Right lobe of liver (tissue), 6 donors: ENCODE results near the gene ERC1. TPM values are rescaled to one million over a fixed set of nuclear protein-coding genes. Genes with fewer than 3 reads are reported as not detected.
"Not testable (repeated sequence)": the region's sequence is repeated elsewhere in the genome, so short reads cannot be mapped to it uniquely, and the experiment has no call there.

Experiments
- ATAC-seq, 4 donors: fragments of 200-7000 bp; cut with Tn5 transposase; one replicate each; pipeline ENCODE4 v1.9.1; 2020; ENCODE audit warnings: mild to moderate bottlenecking in 4 of 4, moderate library complexity in 4 of 4
- DNase-seq, 3 donors: peaks; one replicate each; pipeline ENCODE4 v3.0.0-alpha.2; 2020
- H3K27ac ChIP-seq, 3 donors: fragments of 200-600 bp; one replicate each; pipeline ENCODE4 v1.8.0; 2022
- H3K27me3 ChIP-seq, 2 donors: fragments of 200-600 bp; one replicate each; pipeline ENCODE4 v1.8.0; 2022
- H3K36me3 ChIP-seq, 4 donors: fragments of 200-600 bp; sonication (generic) in 1 of 4; one replicate each; pipeline versions ENCODE4 v1.5.1 to v1.8.0; 2017 to 2022; ENCODE audit warnings: control low read depth in 1 of 4
- H3K4me1 ChIP-seq, 4 donors: fragments of 200-600 bp; sonication (generic) in 1 of 4; one replicate each; pipeline versions ENCODE4 v1.5.1 to v1.8.0; 2017 to 2022; ENCODE audit warnings: control low read depth in 1 of 4
- H3K4me3 ChIP-seq, 3 donors: fragments of 200-600 bp; one replicate each; pipeline ENCODE4 v1.8.0; 2022
- H3K9me3 ChIP-seq, 4 donors: fragments of 200-600 bp; sonication (generic) in 1 of 4; one replicate each; pipeline versions ENCODE4 v1.5.1 to v1.8.0; 2017 to 2022; ENCODE audit warnings: control low read depth in 1 of 4
- POLR2A ChIP-seq: fragments of 450-650 bp; IDR thresholded peaks from one replicate; pipeline ENCODE4 v1.6.1; 2017; ENCODE audit warnings: antibody characterized with exemption, mild to moderate bottlenecking
- WGBS: methylation state at CpG from one replicate; pipeline ENCODE4 v1.1.6; 2018; ENCODE audit warnings: low coverage, low lambda C conversion rate; ENCODE audit not compliant: insufficient coverage; ENCODE audit errors: missing lambda C conversion rate; 5-methylcytosine and 5-hydroxymethylcytosine counted together
- intact Hi-C, 2 donors: fragments of 100-400 bp; cut with DNase I; formaldehyde crosslinking; loops; one replicate each; pipeline versions ENCODE4 v1.11.2 to v1.14.1; 2022
- total RNA-seq, 6 experiments: library from RNA; depleted of rRNA in 2 of 6; stranded (reverse); fragments of >200 nt in 2 of 6; fragmentation: NEBNext Ultra II Directional in 3 of 6; extraction: Animal tissue kit (Norgen Biotek cat#: 25700) in 3 of 6; gene quantifications; one replicate each; pipeline versions ENCODE4 v1.1.0 to v1.2.4, GENCODE V29; 2016 to 2023
- TF ChIP-seq, protein P1 (sequence below), 4 donors: fragments of 200-600 bp in 3 of 4; fragments of 450-650 bp in 1 of 4; IDR thresholded peaks; one replicate each; pipeline versions ENCODE4 v1.5.1 to v1.8.0; 2016 to 2022; ENCODE audit warnings: antibody characterized with exemption in 4 of 4, mild to moderate bottlenecking in 2 of 4
- donor health status: DM: no; HTN: yes; CAD: no.
- donor health status: DM: no; HTN: no; CAD: no.
- donor health status: DM: no; HTN: no; CAD: no.
- donor health status: DM: no; HTN: yes; CAD: no.
- donor health status: DM: no; HTN: yes; CAD: no.

The ERC1 gene
- total RNA-seq, 6 experiments from 2014 or later = 24.8 to 30.8 (median 28.6) TPM

DNA sequence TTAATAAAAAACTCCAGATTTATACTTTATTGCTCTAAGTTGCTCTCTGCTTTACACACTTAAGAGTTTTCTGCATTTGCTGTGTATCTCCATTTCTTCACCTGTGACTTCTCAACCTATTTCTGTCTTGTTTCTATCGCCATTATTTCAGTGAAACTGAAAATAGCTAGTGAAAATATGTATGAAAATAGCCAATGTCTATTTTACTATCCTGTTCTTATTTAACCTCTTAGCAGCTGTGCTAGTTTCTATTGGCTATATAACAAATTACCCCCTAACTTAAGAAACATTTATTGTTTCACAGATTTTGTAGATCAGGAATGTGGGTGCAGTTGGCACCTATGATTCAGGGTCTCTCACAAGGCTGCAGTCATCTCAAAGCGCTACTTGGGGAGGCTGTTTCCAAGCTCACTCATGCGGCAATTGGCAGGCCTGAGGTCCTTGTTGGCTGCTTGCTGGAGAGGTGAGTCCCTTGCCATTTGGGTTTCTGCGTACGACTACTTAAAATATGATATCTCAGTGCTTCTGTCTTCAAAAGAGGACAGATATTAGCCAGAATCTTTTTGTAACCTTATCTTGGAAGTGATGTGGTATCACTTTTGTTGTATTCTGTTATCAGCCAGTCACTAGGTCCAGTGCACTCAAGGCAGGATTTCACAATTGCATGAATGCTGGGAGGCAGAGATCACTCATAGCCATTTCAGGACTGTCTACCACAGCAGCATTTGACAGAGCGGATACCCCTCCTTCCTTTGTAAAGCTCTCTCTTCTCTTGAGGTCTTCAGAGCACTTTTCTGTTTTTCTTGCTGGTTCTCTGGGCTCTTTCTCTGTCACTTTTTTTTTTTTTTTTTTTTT, 7.2 kb downstream of the ERC1 start:
- Histone ChIP-seq H3K4me1 (peaks cover 0 to 7% (median 2%) of the 10 kb centered on the region in 4 donors), H3K9me3 (no peaks in the 10 kb centered on the region), H3K27ac (no peak overlapping the region), H3K4me3 (no peak overlapping the region), H3K27me3 (no peaks in the 10 kb centered on the region), H3K36me3 (peaks cover 0 to 5% (median 0%) of the 10 kb centered on the region in 4 donors)
- no peak for DNase-seq
- intact Hi-C loops = no loop called here
- peak; percentile 87 to 96 (median 89) for ATAC-seq
- 78% methylated on average over 5 of the region's 6 CpGs for WGBS
- TF ChIP-seq, protein P1, sequence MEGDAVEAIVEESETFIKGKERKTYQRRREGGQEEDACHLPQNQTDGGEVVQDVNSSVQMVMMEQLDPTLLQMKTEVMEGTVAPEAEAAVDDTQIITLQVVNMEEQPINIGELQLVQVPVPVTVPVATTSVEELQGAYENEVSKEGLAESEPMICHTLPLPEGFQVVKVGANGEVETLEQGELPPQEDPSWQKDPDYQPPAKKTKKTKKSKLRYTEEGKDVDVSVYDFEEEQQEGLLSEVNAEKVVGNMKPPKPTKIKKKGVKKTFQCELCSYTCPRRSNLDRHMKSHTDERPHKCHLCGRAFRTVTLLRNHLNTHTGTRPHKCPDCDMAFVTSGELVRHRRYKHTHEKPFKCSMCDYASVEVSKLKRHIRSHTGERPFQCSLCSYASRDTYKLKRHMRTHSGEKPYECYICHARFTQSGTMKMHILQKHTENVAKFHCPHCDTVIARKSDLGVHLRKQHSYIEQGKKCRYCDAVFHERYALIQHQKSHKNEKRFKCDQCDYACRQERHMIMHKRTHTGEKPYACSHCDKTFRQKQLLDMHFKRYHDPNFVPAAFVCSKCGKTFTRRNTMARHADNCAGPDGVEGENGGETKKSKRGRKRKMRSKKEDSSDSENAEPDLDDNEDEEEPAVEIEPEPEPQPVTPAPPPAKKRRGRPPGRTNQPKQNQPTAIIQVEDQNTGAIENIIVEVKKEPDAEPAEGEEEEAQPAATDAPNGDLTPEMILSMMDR (IDR thresholded peaks at IDR 0.05) = no peak

DNA sequence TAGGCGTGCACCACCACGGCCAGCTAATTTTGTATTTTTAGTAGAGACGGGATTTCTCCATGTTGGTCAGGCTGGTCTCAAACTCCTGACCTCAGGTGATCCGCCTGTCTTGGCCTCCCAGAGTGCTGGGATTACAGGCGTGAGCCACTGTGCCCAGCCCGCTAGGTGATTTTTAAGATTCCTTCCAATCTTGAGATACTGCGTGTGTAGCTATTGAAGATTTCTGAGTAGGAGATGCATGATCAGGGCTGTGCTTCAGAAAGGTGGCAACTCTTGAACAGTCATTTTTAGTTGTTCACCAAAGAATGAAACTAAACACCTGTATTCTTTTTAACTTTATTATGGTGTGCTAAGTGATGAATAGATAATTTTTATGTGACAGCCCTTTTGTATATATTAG, 8.7 kb downstream of the ERC1 start:
- H3K27ac ChIP-seq, intact Hi-C loops, ATAC-seq, H3K9me3 ChIP-seq, H3K4me3 ChIP-seq, DNase-seq, H3K27me3 ChIP-seq, H3K36me3 ChIP-seq: not testable (repeated sequence)
- WGBS = 98% methylated on average over 7 of the region's 7 CpGs
- H3K4me1 ChIP-seq = peaks cover 0 to 10% (median 2%) of the 10 kb centered on the region in 4 donors

DNA sequence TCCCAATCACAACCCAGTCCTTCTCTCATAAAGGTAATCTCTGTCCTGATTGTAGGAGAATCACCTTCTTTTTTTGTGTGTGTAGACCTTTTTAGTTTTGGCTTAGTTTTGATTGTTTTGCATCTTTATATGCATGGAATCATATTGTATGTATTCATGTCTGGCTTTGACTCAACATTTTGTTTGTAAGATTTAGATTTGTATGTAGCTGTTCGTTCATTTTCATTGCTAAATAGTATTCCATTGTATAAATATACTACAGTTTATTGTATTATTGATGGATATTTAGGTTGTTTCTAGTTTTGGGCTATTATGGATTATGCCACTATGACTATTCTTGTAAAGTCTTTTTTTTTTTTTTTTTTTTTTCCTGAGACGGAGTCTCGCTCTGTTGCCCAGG, 10.5 kb downstream of the ERC1 start:
- H3K27ac ChIP-seq = no peak overlapping the region
- TF ChIP-seq, protein P1 (IDR thresholded peaks at IDR 0.05) = no peak
- no peak for TF ChIP-seq POLR2A
- H3K4me3 ChIP-seq = no peak overlapping the region
- ATAC-seq (no peak), DNase-seq (no peak)
- H3K36me3 ChIP-seq = peaks cover 0 to 5% (median 0%) of the 10 kb centered on the region in 4 donors
- H3K27me3 ChIP-seq = no peaks in the 10 kb centered on the region
- H3K4me1 ChIP-seq = peaks cover 0 to 10% (median 2%) of the 10 kb centered on the region in 4 donors
- intact Hi-C loops = no loop called here
- H3K9me3 ChIP-seq = no peaks in the 10 kb centered on the region
- 91% methylated on average over 3 of the region's 3 CpGs for WGBS

DNA sequence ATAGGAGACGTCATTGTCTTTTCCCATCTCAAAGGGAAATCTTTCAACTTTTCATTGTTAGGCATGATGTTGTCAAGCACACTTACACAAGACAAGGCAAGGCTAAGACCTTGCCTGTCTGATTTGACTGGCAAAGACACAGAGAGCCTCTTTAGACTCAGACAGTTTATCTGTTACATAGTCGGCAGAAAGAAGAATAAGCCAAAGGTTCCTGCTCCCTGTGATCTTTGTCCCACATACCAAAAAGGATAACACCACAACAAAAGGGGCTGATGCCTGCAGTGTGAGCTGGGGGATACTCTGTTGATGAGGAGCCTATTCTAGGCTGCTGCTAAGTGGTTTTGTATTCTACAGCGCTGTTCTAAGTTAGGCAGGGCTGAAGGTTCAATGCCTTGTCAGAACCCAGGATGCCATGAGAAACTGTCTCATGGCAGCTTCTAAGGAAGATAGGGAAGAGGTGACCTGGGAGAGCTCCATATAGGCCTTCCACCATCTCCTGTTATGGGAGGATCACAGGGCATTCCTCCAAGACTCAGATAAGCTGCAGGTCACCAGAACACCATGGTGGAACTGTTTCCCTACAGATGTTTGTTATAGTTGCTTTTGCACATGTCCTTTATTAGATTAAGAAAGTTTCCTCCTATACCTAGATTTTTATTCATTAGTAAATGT, 12.7 kb downstream of the ERC1 start:
- no peak for DNase-seq
- ATAC-seq = peak in 3 of 4 donors; percentile 18 to 35 (median 23)
- Histone ChIP-seq H3K9me3 (no peaks in the 10 kb centered on the region), H3K27me3 (no peaks in the 10 kb centered on the region), H3K27ac (no peak overlapping the region), H3K4me3 (no peak overlapping the region), H3K4me1 (peaks cover 0 to 4% (median 0%) of the 10 kb centered on the region in 4 donors), H3K36me3 (peaks cover 0 to 5% (median 0%) of the 10 kb centered on the region in 4 donors)
- intact Hi-C loops = no loop called here
- no peak for TF ChIP-seq POLR2A
- 52% methylated on average over 3 of the region's 3 CpGs for WGBS

DNA sequence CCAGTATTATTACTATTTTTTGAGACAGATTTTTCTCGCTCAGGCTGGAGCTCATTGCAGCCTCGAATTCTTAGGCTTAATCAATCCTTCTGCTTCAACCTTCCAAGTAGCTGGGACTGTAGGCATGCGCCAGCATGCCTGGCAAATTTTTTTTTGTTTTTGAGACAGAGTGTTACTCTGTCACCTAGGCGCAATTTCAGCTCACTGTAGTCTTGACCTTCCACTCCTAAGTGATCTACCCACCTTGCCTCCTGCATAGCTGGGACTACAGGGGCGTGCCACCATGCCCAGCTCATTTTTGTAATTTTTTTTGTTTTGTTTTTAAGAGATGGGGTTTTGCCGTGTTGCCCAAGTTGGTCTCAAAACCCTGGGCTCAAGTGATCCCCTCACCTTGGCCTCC, 15.2 kb downstream of the ERC1 start:
- Histone ChIP-seq H3K27me3 (no peaks in the 10 kb centered on the region), H3K9me3 (no peaks in the 10 kb centered on the region), H3K27ac (no peak overlapping the region), H3K4me1 (peaks cover 0 to 3% (median 0%) of the 10 kb centered on the region in 4 donors), H3K4me3 (no peak overlapping the region), H3K36me3 (peaks cover 0 to 1% (median 0%) of the 10 kb centered on the region in 4 donors)
- ATAC-seq (no peak), DNase-seq (no peak)
- TF ChIP-seq, protein P1 (IDR thresholded peaks at IDR 0.05) = no peak
- TF ChIP-seq POLR2A = no peak
- 92% methylated on average over 6 of the region's 6 CpGs for WGBS
- intact Hi-C loops = no loop called here
